Measurements from ENCODE around the gene CCL22. TPM values are rescaled to one million over a fixed set of nuclear protein-coding genes. Genes with fewer than 3 reads are reported as not detected.

Gene CCL22
- total and polyA plus RNA-seq, 2 experiments from 2014 or later, result 0.19 TPM; not detected in 1

DNA sequence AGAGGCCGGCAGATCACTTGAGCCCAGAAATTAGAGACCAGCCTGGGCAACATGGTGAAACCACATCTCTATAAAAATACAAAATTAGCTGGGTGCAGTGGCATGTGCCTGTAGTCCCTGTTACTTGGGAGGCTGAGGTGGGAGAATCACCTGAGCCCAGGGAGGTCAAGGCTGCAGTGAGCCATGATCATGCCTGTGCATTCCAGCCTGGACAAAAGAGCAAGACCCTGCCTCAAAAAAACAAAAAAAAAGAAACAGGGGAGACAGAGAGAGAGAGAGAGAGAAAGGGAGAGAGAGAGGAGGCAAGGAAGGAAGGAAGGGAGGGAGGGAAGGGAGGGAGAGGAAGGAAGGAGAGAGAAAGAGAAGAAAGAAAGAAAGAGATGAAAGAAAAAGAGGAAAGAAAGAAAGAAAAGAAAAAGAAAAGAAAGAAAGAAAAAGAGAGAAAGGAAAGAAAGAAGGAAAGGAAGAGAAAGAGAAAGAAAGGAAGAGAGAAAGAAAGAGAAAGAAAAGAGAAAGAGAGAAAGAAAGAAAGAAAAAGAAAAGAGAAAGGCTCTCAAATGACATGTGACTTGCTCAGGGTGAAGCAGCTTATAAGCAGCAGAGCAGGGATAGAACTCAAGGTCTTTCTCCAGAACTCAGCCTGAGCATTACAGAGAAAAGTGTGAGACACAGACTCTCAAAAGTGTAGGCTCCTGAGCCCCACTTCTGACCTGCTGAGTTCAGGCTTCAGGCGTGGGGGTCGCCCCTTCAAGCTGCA lies 29.2 kb downstream of the CCL22 start:
- no peak for ATAC-seq
- Mint-ChIP-seq H3K4me1 (peaks cover 4% of the 10 kb centered on the region), H3K4me3 (no peak overlapping the region), H3K27ac (no peak overlapping the region), H3K36me3 (ENCODE audit: low read depth) (no peaks in the 10 kb centered on the region), H3K27me3 (ENCODE audit: insufficient read depth, low read depth, poor library complexity) (peaks cover 14% of the 10 kb centered on the region), H3K9me3 (no peaks in the 10 kb centered on the region; the same call in 2 of the 3 replicates)
- Histone ChIP-seq H3K4me1 (ENCODE audit: insufficient read depth) (no peaks in the 10 kb centered on the region), H3K9me2 (ENCODE audit: insufficient read depth) (no peaks in the 10 kb centered on the region), H3F3A (replicated peaks; ENCODE audit: low read depth) (0 out of 2 replicates have a peak, but pooled peaks cover 4% of the 10 kb centered on the region), H3K79me2 (replicated peaks; ENCODE audit: insufficient read depth) (no peaks in the 10 kb centered on the region), H3K27ac (ENCODE audit: low read depth) (no peak overlapping the region), H3K27me3 (ENCODE audit: insufficient read depth) (no peaks in the 10 kb centered on the region), H3K36me3 (ENCODE audit: insufficient read depth) (no peaks in the 10 kb centered on the region), H2AFZ (peak overlapping the region; percentile 72; the same call in 1 of the 2 replicates), H4K20me1 (replicated peaks; ENCODE audit: insufficient read depth) (no peaks in the 10 kb centered on the region), H3K4me2 (no peak overlapping the region), H3K4me3 (no peak overlapping the region)
- DNase-seq (ENCODE audit: low spot score), result no peak
- TF ChIP-seq, protein P1, sequence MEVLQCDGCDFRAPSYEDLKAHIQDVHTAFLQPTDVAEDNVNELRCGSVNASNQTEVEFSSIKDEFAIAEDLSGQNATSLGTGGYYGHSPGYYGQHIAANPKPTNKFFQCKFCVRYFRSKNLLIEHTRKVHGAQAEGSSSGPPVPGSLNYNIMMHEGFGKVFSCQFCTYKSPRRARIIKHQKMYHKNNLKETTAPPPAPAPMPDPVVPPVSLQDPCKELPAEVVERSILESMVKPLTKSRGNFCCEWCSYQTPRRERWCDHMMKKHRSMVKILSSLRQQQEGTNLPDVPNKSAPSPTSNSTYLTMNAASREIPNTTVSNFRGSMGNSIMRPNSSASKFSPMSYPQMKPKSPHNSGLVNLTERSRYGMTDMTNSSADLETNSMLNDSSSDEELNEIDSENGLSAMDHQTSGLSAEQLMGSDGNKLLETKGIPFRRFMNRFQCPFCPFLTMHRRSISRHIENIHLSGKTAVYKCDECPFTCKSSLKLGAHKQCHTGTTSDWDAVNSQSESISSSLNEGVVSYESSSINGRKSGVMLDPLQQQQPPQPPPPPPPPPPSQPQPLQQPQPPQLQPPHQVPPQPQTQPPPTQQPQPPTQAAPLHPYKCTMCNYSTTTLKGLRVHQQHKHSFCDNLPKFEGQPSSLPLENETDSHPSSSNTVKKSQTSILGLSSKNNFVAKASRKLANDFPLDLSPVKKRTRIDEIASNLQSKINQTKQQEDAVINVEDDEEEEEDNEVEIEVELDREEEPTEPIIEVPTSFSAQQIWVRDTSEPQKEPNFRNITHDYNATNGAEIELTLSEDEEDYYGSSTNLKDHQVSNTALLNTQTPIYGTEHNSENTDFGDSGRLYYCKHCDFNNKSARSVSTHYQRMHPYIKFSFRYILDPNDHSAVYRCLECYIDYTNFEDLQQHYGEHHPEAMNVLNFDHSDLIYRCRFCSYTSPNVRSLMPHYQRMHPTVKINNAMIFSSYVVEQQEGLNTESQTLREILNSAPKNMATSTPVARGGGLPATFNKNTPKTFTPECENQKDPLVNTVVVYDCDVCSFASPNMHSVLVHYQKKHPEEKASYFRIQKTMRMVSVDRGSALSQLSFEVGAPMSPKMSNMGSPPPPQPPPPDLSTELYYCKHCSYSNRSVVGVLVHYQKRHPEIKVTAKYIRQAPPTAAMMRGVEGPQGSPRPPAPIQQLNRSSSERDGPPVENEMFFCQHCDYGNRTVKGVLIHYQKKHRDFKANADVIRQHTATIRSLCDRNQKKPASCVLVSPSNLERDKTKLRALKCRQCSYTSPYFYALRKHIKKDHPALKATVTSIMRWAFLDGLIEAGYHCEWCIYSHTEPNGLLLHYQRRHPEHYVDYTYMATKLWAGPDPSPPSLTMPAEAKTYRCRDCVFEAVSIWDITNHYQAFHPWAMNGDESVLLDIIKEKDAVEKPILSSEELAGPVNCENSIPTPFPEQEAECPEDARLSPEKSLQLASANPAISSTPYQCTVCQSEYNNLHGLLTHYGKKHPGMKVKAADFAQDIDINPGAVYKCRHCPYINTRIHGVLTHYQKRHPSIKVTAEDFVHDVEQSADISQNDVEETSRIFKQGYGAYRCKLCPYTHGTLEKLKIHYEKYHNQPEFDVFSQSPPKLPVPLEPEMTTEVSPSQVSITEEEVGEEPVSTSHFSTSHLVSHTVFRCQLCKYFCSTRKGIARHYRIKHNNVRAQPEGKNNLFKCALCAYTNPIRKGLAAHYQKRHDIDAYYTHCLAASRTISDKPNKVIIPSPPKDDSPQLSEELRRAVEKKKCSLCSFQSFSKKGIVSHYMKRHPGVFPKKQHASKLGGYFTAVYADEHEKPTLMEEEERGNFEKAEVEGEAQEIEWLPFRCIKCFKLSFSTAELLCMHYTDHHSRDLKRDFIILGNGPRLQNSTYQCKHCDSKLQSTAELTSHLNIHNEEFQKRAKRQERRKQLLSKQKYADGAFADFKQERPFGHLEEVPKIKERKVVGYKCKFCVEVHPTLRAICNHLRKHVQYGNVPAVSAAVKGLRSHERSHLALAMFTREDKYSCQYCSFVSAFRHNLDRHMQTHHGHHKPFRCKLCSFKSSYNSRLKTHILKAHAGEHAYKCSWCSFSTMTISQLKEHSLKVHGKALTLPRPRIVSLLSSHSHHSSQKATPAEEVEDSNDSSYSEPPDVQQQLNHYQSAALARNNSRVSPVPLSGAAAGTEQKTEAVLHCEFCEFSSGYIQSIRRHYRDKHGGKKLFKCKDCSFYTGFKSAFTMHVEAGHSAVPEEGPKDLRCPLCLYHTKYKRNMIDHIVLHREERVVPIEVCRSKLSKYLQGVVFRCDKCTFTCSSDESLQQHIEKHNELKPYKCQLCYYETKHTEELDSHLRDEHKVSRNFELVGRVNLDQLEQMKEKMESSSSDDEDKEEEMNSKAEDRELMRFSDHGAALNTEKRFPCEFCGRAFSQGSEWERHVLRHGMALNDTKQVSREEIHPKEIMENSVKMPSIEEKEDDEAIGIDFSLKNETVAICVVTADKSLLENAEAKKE (CRISPR knock-in tag; IDR thresholded peaks at IDR 0.05), result no peak
- no peak for TF ChIP-seq EZH2 (IDR thresholded peaks at IDR 0.05; ENCODE audit: low read depth, unreplicated experiment)

DNA sequence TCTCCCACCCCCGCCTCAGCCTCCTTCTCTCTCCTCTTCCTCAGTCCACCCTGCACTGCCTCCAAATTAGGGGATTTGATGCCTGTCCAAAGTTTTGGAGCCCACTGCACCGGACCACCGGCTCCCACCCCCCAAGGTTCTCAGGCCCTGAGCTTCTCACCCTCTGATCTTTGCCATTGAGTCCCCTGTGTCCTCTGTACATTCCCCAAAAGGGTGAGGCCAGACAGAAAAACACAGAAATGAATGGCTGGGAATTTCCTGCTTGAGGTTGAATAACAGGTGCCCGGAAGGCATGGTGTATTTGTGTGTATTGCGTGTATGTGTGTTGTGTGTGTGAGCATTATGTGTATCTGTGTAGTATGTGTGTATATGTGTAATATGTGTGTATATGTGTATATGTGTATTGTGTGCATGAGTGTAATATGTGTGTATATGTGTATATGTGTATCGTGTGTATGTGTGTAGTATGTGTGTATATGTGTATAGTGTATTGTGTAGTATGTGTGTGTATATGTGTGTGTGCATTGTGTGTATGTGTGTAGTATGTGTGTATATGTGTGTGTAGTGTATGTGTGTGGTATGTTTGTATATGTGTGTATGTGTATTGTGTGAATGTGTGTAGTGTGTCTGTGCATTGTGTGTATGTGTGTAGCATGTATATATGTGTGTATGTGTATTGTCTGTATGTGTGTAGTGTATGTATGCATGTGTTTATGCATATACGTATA lies 29.9 kb downstream of the CCL22 start:
- no peak overlapping the region for H3K4me3 ChIP-seq
- ATAC-seq (no peak), DNase-seq (ENCODE audit: low spot score) (no peak)
- Mint-ChIP-seq H3K36me3 (ENCODE audit: low read depth) (no peaks in the 10 kb centered on the region), H3K27me3 (ENCODE audit: insufficient read depth, low read depth, poor library complexity) (peaks cover 8% of the 10 kb centered on the region), H3K27ac (no peak overlapping the region), H3K4me1 (peaks cover 4% of the 10 kb centered on the region), H3K9me3 (no peaks in the 10 kb centered on the region), H3K4me3 (no peak overlapping the region)
- H3K27ac ChIP-seq (ENCODE audit: low read depth), result no peak overlapping the region
- H3K36me3 ChIP-seq (ENCODE audit: insufficient read depth), result no peaks in the 10 kb centered on the region
- no peak overlapping the region for H3K4me2 ChIP-seq
- peak overlapping the region; percentile 72; the same call in 1 of the 2 replicates for H2AFZ ChIP-seq
- H3K9me2 ChIP-seq (ENCODE audit: insufficient read depth), result no peaks in the 10 kb centered on the region
- no peaks in the 10 kb centered on the region for H3K4me1 ChIP-seq (ENCODE audit: insufficient read depth)
- 0 out of 2 replicates have a peak, but pooled peaks cover 4% of the 10 kb centered on the region for H3F3A ChIP-seq (replicated peaks; ENCODE audit: low read depth)
- TF ChIP-seq CREB1 (CRISPR knock-in tag; IDR thresholded peaks at IDR 0.05; ENCODE audit: low read depth), result no peak
- no peak for TF ChIP-seq POLR2AphosphoS5 (IDR thresholded peaks at IDR 0.05; ENCODE audit: low read depth)
- no peak for TF ChIP-seq STAT1 (IDR thresholded peaks at IDR 0.05; ENCODE audit: unreplicated experiment)
- TF ChIP-seq, protein P2, sequence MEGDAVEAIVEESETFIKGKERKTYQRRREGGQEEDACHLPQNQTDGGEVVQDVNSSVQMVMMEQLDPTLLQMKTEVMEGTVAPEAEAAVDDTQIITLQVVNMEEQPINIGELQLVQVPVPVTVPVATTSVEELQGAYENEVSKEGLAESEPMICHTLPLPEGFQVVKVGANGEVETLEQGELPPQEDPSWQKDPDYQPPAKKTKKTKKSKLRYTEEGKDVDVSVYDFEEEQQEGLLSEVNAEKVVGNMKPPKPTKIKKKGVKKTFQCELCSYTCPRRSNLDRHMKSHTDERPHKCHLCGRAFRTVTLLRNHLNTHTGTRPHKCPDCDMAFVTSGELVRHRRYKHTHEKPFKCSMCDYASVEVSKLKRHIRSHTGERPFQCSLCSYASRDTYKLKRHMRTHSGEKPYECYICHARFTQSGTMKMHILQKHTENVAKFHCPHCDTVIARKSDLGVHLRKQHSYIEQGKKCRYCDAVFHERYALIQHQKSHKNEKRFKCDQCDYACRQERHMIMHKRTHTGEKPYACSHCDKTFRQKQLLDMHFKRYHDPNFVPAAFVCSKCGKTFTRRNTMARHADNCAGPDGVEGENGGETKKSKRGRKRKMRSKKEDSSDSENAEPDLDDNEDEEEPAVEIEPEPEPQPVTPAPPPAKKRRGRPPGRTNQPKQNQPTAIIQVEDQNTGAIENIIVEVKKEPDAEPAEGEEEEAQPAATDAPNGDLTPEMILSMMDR (conservative IDR thresholded peaks at IDR 0.05; ENCODE audit: low read depth in 2 of 2), result no peak
- TF ChIP-seq, protein P3, sequence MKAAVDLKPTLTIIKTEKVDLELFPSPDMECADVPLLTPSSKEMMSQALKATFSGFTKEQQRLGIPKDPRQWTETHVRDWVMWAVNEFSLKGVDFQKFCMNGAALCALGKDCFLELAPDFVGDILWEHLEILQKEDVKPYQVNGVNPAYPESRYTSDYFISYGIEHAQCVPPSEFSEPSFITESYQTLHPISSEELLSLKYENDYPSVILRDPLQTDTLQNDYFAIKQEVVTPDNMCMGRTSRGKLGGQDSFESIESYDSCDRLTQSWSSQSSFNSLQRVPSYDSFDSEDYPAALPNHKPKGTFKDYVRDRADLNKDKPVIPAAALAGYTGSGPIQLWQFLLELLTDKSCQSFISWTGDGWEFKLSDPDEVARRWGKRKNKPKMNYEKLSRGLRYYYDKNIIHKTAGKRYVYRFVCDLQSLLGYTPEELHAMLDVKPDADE (IDR thresholded peaks at IDR 0.05), result no peak
- TF ChIP-seq ZNF331 (CRISPR knock-in tag; IDR thresholded peaks at IDR 0.05; ENCODE audit: low read depth), result no peak
- no peak for TF ChIP-seq EZH2 (IDR thresholded peaks at IDR 0.05; ENCODE audit: low read depth, unreplicated experiment)
- TF ChIP-seq EZH2phosphoT487 (IDR thresholded peaks at IDR 0.05; ENCODE audit: unreplicated experiment), result no peak
- no peak for TF ChIP-seq ZNF114 (CRISPR knock-in tag; IDR thresholded peaks at IDR 0.05)
- no peaks in the 10 kb centered on the region for H4K20me1 ChIP-seq (replicated peaks; ENCODE audit: insufficient read depth)
- H3K27me3 ChIP-seq (ENCODE audit: insufficient read depth), result no peaks in the 10 kb centered on the region
- H3K79me2 ChIP-seq (replicated peaks; ENCODE audit: insufficient read depth), result no peaks in the 10 kb centered on the region

All from GM23338 (cell line).